Measurements from ENCODE around the gene POTEC. TPM values are rescaled to one million over a fixed set of nuclear protein-coding genes. Genes with fewer than 3 reads are reported as not detected.
"Not testable (repeated sequence)": the region's sequence is repeated elsewhere in the genome, so short reads cannot be mapped to it uniquely, and the experiment has no call there.

POTEC gene
- not detected for total RNA-seq

- DNase-seq (ENCODE audit: low spot score) = not testable (repeated sequence)
These were observed at the start of gene POTEC for GRCh38 chr18:14543446-14543964. Gene POTEC (minus strand): TSS chr18:14543600. CDS start chr18:14543146, 454 bp downstream.

DNA sequence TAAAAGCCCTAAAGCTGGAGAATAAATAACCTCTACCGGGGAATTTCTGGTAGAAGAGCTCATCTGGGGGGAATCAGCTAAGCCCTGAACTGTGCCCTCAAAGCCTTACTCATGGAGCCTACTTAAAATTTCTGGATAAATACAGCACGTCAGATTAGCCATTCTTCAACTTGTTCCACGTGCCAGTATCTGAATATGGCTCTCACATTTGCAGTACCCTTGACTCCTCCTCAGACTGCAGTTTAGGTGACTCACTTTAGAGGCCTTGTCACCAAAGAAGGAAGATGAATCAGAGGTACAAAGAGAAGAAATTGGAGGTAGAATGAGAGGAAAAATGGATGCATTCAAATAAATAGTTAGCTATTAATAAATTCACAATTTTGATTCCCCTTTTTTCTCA is 34.6 kb upstream of the POTEC start:
- no peak for DNase-seq (ENCODE audit: low spot score)

DNA sequence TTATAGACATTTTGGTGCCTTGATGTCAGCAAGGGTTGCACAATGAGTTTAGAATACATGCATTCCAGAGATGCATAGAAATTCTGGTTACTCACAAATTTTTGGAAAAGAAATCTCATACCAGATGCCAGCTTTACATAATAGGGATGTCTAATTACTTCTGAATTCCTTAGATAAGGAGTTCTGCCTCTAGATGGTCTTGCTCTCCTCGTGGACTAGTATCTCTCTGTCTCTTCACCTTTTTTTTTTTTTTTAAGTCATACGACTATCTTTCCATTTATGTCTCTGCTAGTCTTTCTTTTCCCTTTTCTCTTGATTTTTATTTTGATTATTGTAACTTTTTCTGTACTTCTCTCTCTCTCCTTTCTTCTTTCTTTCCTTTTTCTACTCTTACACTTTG is 16.1 kb upstream of the POTEC start:
- not testable (repeated sequence) for DNase-seq (ENCODE audit: low spot score)

DNA sequence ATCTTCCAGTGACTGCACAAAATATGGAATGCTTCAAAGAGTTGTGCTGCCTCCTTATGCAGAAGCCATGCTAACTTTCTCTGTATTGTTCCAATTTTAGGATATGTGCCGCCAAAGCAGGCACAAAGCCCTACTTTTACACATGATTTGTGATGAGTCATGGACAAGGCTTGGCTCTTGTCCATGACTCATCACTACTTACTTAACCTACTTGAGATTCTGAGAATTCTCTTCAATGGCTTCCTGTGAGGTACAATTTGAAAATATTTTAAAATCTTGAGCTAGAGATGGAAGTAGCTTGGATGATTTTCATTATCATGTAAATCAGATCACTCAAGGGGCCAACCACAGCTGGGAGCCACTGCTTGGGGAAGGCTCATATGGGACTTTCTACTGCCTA is 11.7 kb downstream of the POTEC start:
- not testable (repeated sequence) for DNase-seq (ENCODE audit: low spot score)

DNA sequence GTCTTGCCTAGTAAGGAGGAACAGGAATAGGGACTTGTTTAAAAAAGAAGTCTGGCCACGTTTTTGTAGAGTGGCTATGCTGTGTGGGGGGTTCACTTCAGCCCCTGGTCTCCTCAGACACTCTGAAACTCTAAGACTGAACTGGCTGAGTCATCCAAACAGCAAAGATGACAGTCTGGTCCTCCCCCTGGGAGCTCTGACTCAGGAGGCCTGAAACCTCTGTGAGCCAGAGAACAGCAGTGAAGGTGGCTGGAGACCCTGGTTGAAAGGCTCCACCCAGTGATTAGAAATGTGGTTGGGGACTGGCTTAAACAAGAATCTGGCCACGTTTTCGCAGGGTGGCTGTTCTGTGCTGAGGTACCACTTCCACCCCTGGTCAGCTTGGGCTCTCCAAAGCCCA is 32.7 kb downstream of the POTEC start:
- not testable (repeated sequence) for DNase-seq (ENCODE audit: low spot score)

DNA sequence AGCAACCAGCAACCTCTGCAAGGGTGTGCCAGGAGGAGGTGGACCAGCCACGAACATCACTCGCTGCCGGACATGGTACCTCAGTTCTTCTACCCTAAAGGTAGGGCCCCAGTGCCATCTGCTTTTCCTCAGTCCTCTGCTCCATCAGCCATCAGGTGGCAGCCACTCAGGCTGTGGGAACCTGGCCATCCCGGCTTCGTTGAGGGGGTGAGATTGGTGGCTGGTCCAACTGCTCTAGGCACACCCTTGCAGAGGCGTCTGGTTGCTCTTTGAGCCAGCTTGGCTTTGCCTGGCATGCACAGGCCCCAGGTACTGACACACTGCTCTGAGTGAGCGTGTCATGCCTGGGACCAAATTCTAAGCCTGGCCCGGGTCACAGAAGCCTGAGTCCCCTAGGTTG is 39.7 kb downstream of the POTEC start:
- DNase-seq (ENCODE audit: low spot score) = not testable (repeated sequence)

GRCh38 chr18:14501894-14502293 is 41.5 kb downstream of the POTEC start:
- DNase-seq (ENCODE audit: low spot score) = not testable (repeated sequence)

DNA sequence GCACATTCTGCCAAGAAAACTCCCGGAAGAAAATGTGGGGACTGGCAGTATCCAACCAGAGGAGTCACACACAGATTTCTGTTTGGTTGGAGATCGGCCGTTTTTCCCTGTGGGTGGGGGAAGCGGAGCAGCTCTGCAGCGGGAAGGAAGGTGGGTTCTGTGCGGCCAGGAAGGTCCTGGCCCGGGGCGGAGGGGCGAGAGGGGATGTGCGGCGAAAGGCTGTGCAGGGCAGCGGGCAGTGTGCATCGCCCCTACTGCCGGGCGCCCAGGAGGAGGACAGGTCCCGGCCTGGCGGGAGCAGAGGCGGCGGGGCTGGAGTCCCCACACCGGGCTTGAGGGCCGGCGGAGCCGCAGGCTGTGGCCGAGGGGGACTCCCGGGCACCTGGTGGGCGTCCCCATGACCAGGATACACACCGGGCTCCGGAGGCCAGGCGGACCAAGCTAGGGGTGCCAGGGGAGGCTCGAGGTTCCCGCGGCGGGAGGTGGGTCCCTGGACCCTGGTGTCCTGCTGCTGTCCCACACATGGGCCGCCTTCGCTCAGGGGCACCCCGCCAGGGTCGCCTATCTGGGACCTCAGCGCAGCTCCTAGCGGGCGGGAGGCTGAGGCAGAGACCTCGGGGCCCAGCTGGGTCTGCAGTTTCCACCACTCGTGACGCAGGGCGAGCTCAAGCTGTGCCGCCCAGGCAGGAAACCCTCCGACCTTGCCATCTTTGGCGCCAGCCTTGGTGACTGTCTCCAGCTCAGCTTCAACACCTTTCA is 54.0 kb downstream of the POTEC start:
- not testable (repeated sequence) for DNase-seq (ENCODE audit: low spot score)

GRCh38 chr18:14488789-14489188 is 54.6 kb downstream of the POTEC start:
- not testable (repeated sequence) for DNase-seq (ENCODE audit: low spot score)

DNA sequence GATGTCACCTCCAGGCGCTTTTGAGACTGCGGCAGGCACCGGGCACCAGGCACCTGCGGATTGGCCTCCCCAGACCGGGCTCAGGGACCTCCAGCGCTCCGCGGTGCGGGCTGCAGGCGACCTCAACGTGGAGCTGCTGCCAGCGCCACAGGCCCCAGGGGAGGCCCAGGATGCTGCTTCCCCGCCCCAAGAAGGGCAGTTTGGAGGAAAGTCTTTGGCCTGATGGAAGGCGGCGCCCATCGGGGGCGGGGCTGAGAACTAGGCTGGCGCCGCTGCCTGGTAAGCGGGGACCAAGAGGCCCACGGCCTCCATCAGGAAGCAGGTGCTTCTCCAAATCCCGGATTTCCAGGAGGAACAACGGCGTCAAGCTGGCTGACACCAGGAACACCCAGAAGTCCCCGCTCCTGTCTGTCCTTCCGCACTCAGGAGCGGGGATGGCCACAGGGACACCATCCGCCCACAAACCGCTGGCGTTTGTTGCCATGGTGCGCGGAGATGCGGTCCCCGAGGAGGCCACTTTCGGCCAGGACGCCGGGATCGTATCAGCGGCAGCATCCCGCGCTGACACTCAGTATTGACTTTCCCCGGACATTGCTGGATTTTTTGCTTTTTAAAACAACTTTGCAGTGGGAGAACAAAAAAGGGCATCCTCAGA is 56.3 kb downstream of the POTEC start:
- DNase-seq (ENCODE audit: low spot score) = not testable (repeated sequence)

GRCh38 chr18:14479076-14479475 is 64.3 kb downstream of the POTEC start:
- DNase-seq (ENCODE audit: low spot score) = not testable (repeated sequence)

- DNase-seq (ENCODE audit: low spot score) = not testable (repeated sequence)
These were observed 67.9 kb downstream of the POTEC start for GRCh38 chr18:14475520-14475919.

DNA sequence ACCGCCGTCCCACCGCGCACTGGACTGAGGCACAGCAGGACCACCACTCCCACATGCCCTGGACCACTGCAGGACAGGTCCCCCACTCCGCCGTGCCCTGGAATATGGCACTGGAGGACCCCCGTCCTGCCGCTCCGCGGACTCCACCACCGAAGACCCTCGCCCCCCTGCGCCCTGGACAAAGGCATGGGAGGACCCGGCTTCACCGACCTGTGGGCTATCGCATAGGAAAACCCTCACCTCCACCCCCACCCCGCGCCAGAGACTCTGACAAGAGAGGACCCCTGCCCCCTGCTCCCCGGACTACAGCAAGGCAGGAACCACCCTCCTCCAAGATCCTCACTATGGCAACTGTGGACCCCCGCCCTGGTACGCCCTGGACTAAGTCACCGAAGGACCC is 68.6 kb downstream of the POTEC start:
- DNase-seq (ENCODE audit: low spot score) = not testable (repeated sequence)

GRCh38 chr18:14474007-14474720 is 69.2 kb downstream of the POTEC start:
- DNase-seq (ENCODE audit: low spot score) = not testable (repeated sequence)

GRCh38 chr18:14473250-14474006 is 70.0 kb downstream of the POTEC start:
- not testable (repeated sequence) for DNase-seq (ENCODE audit: low spot score)

DNA sequence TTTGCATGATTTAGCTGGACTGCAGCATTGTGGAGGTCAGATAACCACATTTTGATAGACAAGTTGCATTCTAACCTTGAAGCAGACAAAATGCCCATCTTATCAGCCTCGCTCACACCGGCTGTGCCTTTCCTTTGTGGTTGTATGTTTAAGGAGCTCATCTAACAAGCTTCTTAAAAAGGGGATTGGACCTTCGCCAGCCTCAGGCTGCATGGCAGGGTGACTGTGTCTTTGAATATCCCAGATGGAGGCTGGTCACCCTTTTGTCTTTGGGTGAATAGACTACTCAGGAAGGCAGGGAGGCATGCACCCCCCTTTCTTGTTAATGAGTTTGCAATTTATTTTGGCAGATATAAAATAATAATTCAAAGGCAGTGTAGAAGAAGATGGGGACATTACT is 72.1 kb downstream of the POTEC start:
- DNase-seq (ENCODE audit: low spot score) = not testable (repeated sequence)

DNA sequence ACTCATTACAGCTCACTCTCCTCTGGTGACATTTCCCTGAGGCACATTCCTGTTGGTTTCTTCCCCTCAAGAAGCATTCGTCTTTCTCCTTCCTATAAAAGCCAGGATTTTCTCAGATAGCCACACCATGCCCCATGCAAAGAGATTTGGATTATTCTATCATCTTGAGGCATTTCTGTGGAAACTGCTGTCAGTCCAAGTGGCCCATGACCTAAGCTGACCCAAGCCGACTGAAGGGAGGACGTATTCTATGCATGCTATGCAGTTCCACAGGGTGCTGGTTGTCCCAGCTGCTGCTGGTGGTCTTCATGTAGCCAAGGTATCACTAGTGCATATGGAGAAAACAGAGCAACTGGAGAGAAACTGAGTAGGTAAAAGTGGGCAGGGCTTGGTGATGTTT is 73.0 kb downstream of the POTEC start:
- DNase-seq (ENCODE audit: low spot score) = not testable (repeated sequence)

DNA sequence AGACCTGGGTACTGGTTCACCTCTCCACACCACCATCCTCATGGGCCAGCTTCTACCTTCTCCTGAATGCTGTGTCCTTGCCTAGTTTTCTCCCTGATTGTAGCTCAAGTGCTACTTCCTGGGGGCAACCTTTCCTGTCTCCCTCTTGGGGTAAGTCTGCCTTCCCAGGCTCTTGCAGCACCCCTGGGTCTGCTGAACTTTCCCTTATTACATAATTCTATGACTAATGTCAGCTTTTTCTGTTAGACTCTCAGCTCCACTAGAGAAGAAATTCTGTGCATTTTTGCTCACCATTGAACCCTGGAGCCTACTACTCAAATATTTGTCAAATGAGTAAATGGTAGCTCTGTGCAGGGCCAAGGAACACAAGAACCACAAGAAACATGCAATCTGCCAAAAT is 73.4 kb downstream of the POTEC start:
- not testable (repeated sequence) for DNase-seq (ENCODE audit: low spot score)

- DNase-seq (ENCODE audit: low spot score) = not testable (repeated sequence)
These were observed 77.4 kb downstream of the POTEC start for GRCh38 chr18:14465989-14466388.
